IPS-20b (cell line): ENCODE measurements around the gene AGBL4.

Experiments used
- H3K27ac ChIP-seq: one replicate; pipeline ENCODE4 v1.5.1; 2013; ENCODE audit warnings: low read length
- H3K27me3 ChIP-seq: 2 replicates; pipeline ENCODE4 v1.6.1; 2013; ENCODE audit warnings: mild to moderate bottlenecking, low read length, inconsistent platforms; ENCODE audit not compliant: insufficient read depth
- H3K36me3 ChIP-seq: 2 replicates; pipeline ENCODE4 v1.6.1; 2013; ENCODE audit warnings: low read depth, mild to moderate bottlenecking, inconsistent platforms, low read length, moderate library complexity; ENCODE audit not compliant: insufficient read depth
- H3K4me1 ChIP-seq: 2 replicates; pipeline ENCODE4 v1.6.1; 2013; ENCODE audit warnings: mild to moderate bottlenecking, control low read depth, inconsistent platforms, low read length, moderate library complexity; ENCODE audit not compliant: insufficient read depth
- H3K4me3 ChIP-seq: 2 replicates; pipeline ENCODE4 v1.5.1; 2013; ENCODE audit warnings: mild to moderate bottlenecking, low read length, inconsistent platforms
- H3K9ac ChIP-seq: 2 replicates; pipeline ENCODE4 v1.6.1; 2013; ENCODE audit warnings: low read depth, mild to moderate bottlenecking, inconsistent platforms, low read length, moderate library complexity
- H3K9me3 ChIP-seq: 2 replicates; pipeline ENCODE4 v1.6.1; 2013; ENCODE audit warnings: mild to moderate bottlenecking, low read depth, low read length, inconsistent platforms; ENCODE audit not compliant: insufficient read depth

Gene AGBL4

DNA sequence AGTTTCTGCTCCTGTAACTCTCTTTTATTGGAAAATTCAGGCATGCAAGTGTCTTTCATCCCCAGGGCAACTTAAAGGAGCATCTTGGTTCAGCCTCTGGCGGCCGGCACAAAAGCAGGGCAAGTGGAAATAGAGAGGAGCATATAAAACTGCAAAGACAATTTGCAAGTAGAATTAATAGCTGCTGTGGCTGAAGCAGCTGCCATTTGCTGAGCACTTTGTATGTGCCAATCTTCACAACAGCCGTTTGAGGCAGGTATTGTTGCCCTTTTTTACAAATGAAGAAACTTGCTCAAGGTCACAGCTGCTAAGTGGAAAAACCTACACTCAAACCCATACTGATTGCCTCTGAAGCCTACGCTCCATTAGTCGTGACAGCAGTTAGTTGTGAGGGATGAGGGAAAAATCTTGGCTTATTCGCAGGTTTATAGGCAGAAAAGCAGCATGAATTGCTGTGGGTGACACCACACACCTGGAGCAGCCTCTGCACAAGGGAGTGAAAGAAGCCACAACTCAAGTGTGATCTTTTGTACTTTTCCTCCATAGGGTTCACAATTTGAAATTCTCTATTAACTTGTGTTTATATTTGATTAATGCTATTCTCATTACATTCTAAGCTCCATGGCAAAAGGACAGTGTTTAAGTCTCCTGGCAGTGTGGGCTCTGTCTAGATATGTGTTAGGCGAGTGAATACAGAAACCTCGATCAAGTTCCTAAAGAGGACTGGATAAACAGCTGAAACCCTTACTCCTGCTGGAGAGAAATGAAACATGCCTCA, 1148.0 kb downstream of the AGBL4 start:
- no peak overlapping the region for H3K27ac ChIP-seq

GRCh38 chr1:48873944-48874343, 1149.8 kb downstream of the AGBL4 start:
- Histone ChIP-seq H3K4me3 (no peak overlapping the region), H3K27me3 (no peaks in the 10 kb centered on the region), H3K9me3 (no peaks in the 10 kb centered on the region), H3K9ac (no peak overlapping the region), H3K27ac (no peak overlapping the region), H3K36me3 (no peaks in the 10 kb centered on the region), H3K4me1 (peaks cover 28% of the 10 kb centered on the region)

More for the DNA sequence above, 1148.0 kb downstream of the AGBL4 start:
- Histone ChIP-seq H3K4me1 (peaks cover 28% of the 10 kb centered on the region), H3K9ac (no peak overlapping the region), H3K9me3 (no peaks in the 10 kb centered on the region), H3K36me3 (no peaks in the 10 kb centered on the region), H3K27me3 (no peaks in the 10 kb centered on the region), H3K4me3 (no peak overlapping the region)

GRCh38 chr1:48870596-48870995, 1153.2 kb downstream of the AGBL4 start:
- Histone ChIP-seq H3K27ac (no peak overlapping the region), H3K27me3 (no peaks in the 10 kb centered on the region), H3K36me3 (no peaks in the 10 kb centered on the region), H3K4me1 (peaks cover 26% of the 10 kb centered on the region), H3K9me3 (no peaks in the 10 kb centered on the region), H3K9ac (no peak overlapping the region), H3K4me3 (no peak overlapping the region)

DNA sequence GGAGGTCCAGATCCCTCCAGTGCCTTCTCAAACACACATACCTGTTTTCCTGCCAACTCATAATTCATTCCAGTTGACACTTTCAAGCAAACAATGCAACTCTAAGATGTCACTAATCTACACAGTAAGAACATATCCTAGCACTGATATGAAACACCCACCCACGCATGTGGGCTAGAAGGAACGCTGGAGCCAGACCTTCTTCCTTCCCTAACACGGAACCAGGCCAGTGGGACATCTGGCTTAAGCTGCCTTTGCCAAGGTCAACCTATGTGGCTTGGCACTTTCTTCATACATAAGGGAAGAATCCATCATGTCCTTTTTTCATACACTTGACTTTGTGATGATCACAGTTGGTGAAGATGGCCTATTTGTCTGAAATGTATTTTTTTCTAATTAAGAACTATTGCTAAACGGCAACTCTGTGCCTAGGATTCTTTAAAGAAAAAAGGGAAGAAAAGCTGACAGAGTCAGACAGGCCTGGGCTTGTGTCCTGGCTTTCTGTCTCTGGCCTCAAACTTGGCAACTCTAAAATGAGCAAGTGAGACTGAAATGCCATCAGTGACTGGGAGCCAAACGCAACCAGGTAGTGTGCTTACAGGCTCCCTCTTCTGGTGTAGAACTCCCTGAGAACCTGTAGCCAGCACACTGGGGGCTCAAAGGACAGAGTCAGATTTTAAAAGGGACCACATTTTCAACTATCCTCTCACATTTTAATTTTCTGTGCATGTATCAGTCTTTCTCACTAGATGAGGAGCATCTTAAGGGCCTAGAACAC, 1154.4 kb downstream of the AGBL4 start:
- H3K4me3 ChIP-seq: no peak overlapping the region
- no peaks in the 10 kb centered on the region for H3K27me3 ChIP-seq
- H3K9ac ChIP-seq: no peak overlapping the region
- peaks cover 13% of the 10 kb centered on the region for H3K4me1 ChIP-seq
- no peaks in the 10 kb centered on the region for H3K9me3 ChIP-seq
- H3K36me3 ChIP-seq: no peaks in the 10 kb centered on the region
- no peak overlapping the region for H3K27ac ChIP-seq

DNA sequence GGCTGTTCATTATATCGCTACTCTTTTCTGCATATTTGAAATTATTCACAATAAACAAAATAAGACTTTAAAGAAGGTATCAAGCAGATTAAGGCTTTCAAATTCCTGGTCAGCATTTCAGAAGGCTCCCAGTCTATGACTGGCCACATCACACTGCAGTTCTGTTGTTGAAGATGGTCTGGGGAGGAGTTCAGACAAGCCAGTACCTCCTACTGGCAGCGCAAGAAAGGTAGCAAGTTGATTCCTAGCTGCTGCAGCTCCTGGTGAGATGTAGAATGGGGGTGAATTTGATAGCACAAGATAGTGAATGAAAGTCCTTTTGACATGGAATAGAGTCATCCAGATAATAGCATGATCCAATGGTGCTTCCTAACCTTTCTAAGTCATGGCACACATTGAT, 1158.8 kb downstream of the AGBL4 start:
- Histone ChIP-seq H3K4me1 (no peaks in the 10 kb centered on the region), H3K9ac (no peak overlapping the region), H3K4me3 (no peak overlapping the region), H3K27ac (no peak overlapping the region), H3K9me3 (peaks cover 13% of the 10 kb centered on the region), H3K27me3 (no peaks in the 10 kb centered on the region), H3K36me3 (no peaks in the 10 kb centered on the region)

GRCh38 chr1:48859456-48859855, 1164.3 kb downstream of the AGBL4 start:
- Histone ChIP-seq H3K4me1 (no peaks in the 10 kb centered on the region), H3K36me3 (no peaks in the 10 kb centered on the region), H3K27ac (no peak overlapping the region), H3K9me3 (peaks cover 13% of the 10 kb centered on the region), H3K27me3 (no peaks in the 10 kb centered on the region), H3K4me3 (no peak overlapping the region), H3K9ac (no peak overlapping the region)

DNA sequence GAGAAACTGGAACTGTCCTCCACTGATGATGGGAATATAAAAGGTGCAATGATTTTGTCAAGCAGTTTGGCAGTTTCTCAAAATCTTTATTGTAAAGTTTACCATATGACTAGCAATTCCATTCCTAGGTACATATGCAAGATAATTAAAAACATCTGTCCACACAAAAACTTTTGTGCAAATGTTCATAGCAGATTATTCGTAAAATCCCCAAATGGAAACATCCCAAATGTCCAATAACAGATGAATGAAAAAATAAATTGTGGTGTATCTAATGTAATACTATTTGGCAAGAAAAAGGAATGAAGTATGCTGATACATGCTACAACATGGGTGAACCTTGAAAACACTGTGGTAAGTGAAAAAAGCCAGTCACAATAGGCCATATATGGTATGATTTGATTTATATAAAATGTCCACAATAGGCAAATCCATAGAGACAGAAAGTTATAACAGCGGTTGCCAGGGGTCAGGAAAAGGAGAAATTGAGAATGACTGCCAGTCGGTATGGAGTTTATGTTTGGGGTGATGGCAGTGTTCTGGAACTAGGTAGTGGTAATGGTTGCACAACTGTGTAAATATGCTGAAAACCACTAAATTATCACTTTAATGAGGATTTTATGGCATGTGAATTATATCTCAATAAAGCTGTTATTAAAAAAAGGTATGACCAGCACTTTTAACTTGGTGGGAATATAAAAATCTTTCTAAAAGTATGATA, 1165.4 kb downstream of the AGBL4 start:
- Histone ChIP-seq H3K27ac (no peak overlapping the region), H3K9me3 (peaks cover 13% of the 10 kb centered on the region), H3K36me3 (no peaks in the 10 kb centered on the region), H3K9ac (no peak overlapping the region), H3K27me3 (no peaks in the 10 kb centered on the region), H3K4me1 (no peaks in the 10 kb centered on the region), H3K4me3 (no peak overlapping the region)

DNA sequence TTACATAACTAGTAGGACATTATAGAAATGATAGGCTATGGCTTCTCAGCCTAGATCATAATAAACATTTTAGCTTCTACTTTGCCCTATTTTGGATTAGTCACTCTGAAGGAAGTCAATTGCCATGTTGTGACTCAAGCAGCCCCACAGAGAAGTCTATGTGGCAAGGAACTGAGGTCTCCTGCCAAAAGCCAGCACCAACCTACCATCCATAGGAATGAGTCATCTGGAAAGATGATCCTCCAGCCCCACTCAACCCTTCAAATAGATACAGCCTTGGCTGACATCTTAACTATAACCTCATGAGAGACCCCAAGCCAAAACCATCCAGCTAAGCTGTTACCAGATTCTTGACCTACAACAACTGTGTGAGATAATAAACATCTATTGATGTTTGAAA, 1170.7 kb downstream of the AGBL4 start:
- H3K36me3 ChIP-seq: no peaks in the 10 kb centered on the region
- H3K9me3 ChIP-seq: no peaks in the 10 kb centered on the region
- H3K4me3 ChIP-seq: no peak overlapping the region
- no peak overlapping the region for H3K9ac ChIP-seq
- no peaks in the 10 kb centered on the region; the same call in 1 of the 2 replicates for H3K4me1 ChIP-seq
- H3K27ac ChIP-seq: no peak overlapping the region
- H3K27me3 ChIP-seq: no peaks in the 10 kb centered on the region

- H3K9me3 ChIP-seq: no peaks in the 10 kb centered on the region
- H3K36me3 ChIP-seq: no peaks in the 10 kb centered on the region
- no peak overlapping the region for H3K9ac ChIP-seq
- no peak overlapping the region for H3K4me3 ChIP-seq
- no peak overlapping the region for H3K27ac ChIP-seq
- no peaks in the 10 kb centered on the region for H3K27me3 ChIP-seq
- H3K4me1 ChIP-seq: no peaks in the 10 kb centered on the region; the same call in 1 of the 2 replicates
Observed at GRCh38 chr1:48851638-48852037, 1172.1 kb downstream of the AGBL4 start.

DNA sequence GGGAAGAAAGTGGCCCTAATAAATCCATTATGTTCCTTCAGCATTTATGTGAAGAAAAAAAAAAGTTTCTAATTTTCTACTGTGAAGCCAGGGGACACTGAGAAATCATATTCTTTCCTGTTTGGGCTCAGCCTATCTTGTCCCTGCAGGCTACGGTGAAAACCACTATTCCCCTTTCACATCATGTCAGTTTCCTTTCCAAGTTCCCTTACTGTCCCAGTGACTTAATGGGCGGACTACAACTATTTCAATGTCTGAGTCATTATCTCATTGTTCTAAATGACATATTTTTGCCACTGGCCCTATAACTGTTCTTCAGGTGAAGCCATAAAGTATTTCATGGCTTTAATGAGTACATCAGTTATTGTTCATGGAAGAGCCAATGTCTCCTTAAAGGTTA, 1175.7 kb downstream of the AGBL4 start:
- Histone ChIP-seq H3K27ac (no peak overlapping the region), H3K27me3 (no peaks in the 10 kb centered on the region)

DNA sequence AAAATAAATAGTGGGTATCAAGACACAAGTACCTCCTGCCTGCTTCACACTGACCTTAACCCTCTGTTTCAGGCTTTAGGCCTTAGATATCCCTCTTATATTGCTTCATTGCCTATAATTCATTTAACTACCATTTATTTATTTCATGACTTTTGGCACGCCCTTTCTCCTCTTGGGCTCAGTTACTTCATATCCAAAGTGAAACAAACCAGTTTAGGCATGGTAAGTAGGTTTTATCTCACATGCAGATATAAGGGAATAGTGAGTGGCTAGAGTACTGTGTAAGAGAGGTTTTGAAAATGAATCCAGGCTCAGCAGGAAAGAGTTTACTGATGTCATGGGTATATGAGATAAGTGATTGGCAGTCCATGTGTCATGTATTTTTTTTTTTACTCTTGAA, 1177.3 kb downstream of the AGBL4 start:
- Histone ChIP-seq H3K27ac (no peak overlapping the region), H3K27me3 (no peaks in the 10 kb centered on the region), H3K9me3 (no peaks in the 10 kb centered on the region), H3K9ac (no peak overlapping the region), H3K4me1 (no peaks in the 10 kb centered on the region; the same call in 1 of the 2 replicates), H3K36me3 (no peaks in the 10 kb centered on the region), H3K4me3 (no peak overlapping the region)

More for the DNA sequence above, 1175.7 kb downstream of the AGBL4 start:
- no peak overlapping the region for H3K4me3 ChIP-seq
- H3K9me3 ChIP-seq: no peaks in the 10 kb centered on the region
- H3K4me1 ChIP-seq: no peaks in the 10 kb centered on the region; the same call in 1 of the 2 replicates
- no peak overlapping the region for H3K9ac ChIP-seq
- no peaks in the 10 kb centered on the region for H3K36me3 ChIP-seq
